ENCODE measurements around the gene QRICH1.

The QRICH1 gene

GRCh38 chr3:49104427-49105291 is 10.8 kb upstream of the QRICH1 start, which contains the start of gene QARS1:
QARS1 (minus strand) TSS chr3:49104757; CDS start chr3:49104733, 24 bp downstream.
- H3K4me3 ChIP-seq (ENCODE audit: low read depth, low read length): peak within 1 kb of the TSS; percentile 94
- TF ChIP-seq, protein P1, sequence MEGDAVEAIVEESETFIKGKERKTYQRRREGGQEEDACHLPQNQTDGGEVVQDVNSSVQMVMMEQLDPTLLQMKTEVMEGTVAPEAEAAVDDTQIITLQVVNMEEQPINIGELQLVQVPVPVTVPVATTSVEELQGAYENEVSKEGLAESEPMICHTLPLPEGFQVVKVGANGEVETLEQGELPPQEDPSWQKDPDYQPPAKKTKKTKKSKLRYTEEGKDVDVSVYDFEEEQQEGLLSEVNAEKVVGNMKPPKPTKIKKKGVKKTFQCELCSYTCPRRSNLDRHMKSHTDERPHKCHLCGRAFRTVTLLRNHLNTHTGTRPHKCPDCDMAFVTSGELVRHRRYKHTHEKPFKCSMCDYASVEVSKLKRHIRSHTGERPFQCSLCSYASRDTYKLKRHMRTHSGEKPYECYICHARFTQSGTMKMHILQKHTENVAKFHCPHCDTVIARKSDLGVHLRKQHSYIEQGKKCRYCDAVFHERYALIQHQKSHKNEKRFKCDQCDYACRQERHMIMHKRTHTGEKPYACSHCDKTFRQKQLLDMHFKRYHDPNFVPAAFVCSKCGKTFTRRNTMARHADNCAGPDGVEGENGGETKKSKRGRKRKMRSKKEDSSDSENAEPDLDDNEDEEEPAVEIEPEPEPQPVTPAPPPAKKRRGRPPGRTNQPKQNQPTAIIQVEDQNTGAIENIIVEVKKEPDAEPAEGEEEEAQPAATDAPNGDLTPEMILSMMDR (IDR thresholded peaks at IDR 0.05; ENCODE audit: control insufficient read depth, extremely low read depth, insufficient read depth): no peak
- DNase-seq (ENCODE audit: low read depth): peak; percentile 80

- TF ChIP-seq, protein P1 (IDR thresholded peaks at IDR 0.05; ENCODE audit: control insufficient read depth, extremely low read depth, insufficient read depth): no peak
- peak overlapping the region; percentile 94 for H3K4me3 ChIP-seq (ENCODE audit: low read depth, low read length)
- DNase-seq (ENCODE audit: low read depth): no peak
Observed at GRCh38 chr3:49104052-49104426, 10.2 kb upstream of the QRICH1 start.

DNA sequence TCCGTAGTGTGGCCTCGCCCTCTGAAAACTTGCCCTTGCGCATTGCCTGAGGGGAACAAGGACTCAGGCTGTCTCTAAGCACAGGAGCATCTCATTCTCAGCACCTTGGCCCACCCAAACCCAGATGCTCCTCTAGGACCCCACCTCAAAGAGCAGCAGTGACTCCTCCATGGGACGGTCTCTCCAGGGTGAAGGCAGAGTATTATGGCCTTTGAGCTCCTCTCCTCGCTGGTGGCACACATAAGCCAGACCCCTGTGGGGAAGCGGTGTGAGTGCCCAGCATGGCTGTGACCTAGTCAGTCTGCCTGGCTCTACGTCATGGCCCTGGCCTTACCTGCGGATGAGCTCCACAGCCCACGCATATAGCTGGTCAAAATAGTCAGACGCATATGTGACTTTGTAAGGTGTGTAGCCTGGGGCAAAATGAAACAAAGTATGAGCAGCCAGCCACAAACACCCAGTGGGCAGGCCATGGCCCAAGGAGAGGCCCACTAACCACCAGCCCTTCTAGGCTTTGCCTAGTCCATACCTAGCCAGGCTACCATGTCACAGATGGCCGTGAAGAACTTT is 6.3 kb upstream of the QRICH1 start:
- TF ChIP-seq, protein P1 (IDR thresholded peaks at IDR 0.05; ENCODE audit: control insufficient read depth, extremely low read depth, insufficient read depth): no peak
- DNase-seq (ENCODE audit: low read depth): no peak

GRCh38 chr3:49098910-49099630 is 5.2 kb upstream of the QRICH1 start:
- no peak for DNase-seq (ENCODE audit: low read depth)
- no peak overlapping the region for H3K4me3 ChIP-seq (ENCODE audit: low read depth, low read length)
- TF ChIP-seq, protein P1 (IDR thresholded peaks at IDR 0.05; ENCODE audit: control insufficient read depth, extremely low read depth, insufficient read depth): no peak

More for the DNA sequence above, 6.3 kb upstream of the QRICH1 start:
- no peak overlapping the region for H3K4me3 ChIP-seq (ENCODE audit: low read depth, low read length)

- no peak for DNase-seq (ENCODE audit: low read depth)
- H3K4me3 ChIP-seq (ENCODE audit: low read depth, low read length): no peak overlapping the region
- TF ChIP-seq, protein P1 (IDR thresholded peaks at IDR 0.05; ENCODE audit: control insufficient read depth, extremely low read depth, insufficient read depth): no peak
Observed at GRCh38 chr3:49098429-49098828, 4.6 kb upstream of the QRICH1 start.

GRCh38 chr3:49092938-49093852 is 676 bp downstream of the QRICH1 start:
- DNase-seq (ENCODE audit: low read depth): peak; percentile 57
- peak overlapping the region; percentile 85 for H3K4me3 ChIP-seq (ENCODE audit: low read depth, low read length)
- TF ChIP-seq, protein P1 (IDR thresholded peaks at IDR 0.05; ENCODE audit: control insufficient read depth, extremely low read depth, insufficient read depth): no peak

Measured in LNCaP clone FGC (cell line).